ENCODE results near the gene PLB1. TPM values are rescaled to one million over a fixed set of nuclear protein-coding genes. Genes with fewer than 3 reads are reported as not detected.

The PLB1 gene
- total and polyA plus RNA-seq, 9 of the 15 experiments (the other 6 are each of a cell fraction or from before 2014, with no cell fraction given) = 0.01 to 0.09 (median 0.07) TPM; not detected in 2

GRCh38 chr2:28684142-28684858, 188.4 kb downstream of the PLB1 start (continued):
- TF ChIP-seq ZNF263 (CRISPR knock-in tag; IDR thresholded peaks at IDR 0.05; ENCODE audit: borderline replicate concordance) = no peak
- peak; percentile 87 for TF ChIP-seq CBFA2T3 (IDR thresholded peaks at IDR 0.05)
- peak; percentile 12; the same call in 1 of the 2 replicates for TF ChIP-seq STAT5A (IDR thresholded peaks at IDR 0.05; ENCODE audit: borderline replicate concordance, low read length)
- TF ChIP-seq, protein P1, sequence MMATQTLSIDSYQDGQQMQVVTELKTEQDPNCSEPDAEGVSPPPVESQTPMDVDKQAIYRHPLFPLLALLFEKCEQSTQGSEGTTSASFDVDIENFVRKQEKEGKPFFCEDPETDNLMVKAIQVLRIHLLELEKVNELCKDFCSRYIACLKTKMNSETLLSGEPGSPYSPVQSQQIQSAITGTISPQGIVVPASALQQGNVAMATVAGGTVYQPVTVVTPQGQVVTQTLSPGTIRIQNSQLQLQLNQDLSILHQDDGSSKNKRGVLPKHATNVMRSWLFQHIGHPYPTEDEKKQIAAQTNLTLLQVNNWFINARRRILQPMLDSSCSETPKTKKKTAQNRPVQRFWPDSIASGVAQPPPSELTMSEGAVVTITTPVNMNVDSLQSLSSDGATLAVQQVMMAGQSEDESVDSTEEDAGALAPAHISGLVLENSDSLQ (IDR thresholded peaks at IDR 0.05) = peak; percentile 56; the same call in 1 of the 2 replicates
- TF ChIP-seq MEIS2 (IDR thresholded peaks at IDR 0.05; ENCODE audit: partially characterized antibody) = peak; percentile 68
- TF ChIP-seq CREB3L1 (IDR thresholded peaks at IDR 0.05; ENCODE audit: borderline replicate concordance, low read depth) = no peak
- no peak for TF ChIP-seq SMAD2 (IDR thresholded peaks at IDR 0.05; ENCODE audit: low read depth, low read length)
- no peak for TF ChIP-seq NR2C1 (IDR thresholded peaks at IDR 0.05)
- peak; percentile 52; the same call in 1 of the 2 replicates for TF ChIP-seq NR2C1 (tag; IDR thresholded peaks at IDR 0.05)
- no peak for TF ChIP-seq ZNF316 (IDR thresholded peaks at IDR 0.05)
- peak; percentile 73 for TF ChIP-seq KLF16 (IDR thresholded peaks at IDR 0.05)
- no peak for TF ChIP-seq NCOA4 (IDR thresholded peaks at IDR 0.05; ENCODE audit: partially characterized antibody)
- no peak for TF ChIP-seq FOXJ3 (CRISPR knock-in tag; IDR thresholded peaks at IDR 0.05)
- TF ChIP-seq PML (IDR thresholded peaks at IDR 0.05; ENCODE audit: low read length) = 0 out of 2 replicates have a peak, but pooled peaks have one; percentile 24
- peak; percentile 46 for TF ChIP-seq CCNT2 (IDR thresholded peaks at IDR 0.05; ENCODE audit: borderline replicate concordance, extremely low read depth, insufficient read length, low read depth, low read length)
- TF ChIP-seq DPF2 (IDR thresholded peaks at IDR 0.05) = peak; percentile 68
- peak; percentile 76; the same call in 1 of the 2 replicates for TF ChIP-seq SMARCA4 (IDR thresholded peaks at IDR 0.05)
- TF ChIP-seq FOXA1 (IDR thresholded peaks at IDR 0.05; ENCODE audit: borderline replicate concordance) = no peak
- peak; percentile 60; the same call in 1 of the 2 replicates for TF ChIP-seq LEF1 (IDR thresholded peaks at IDR 0.05)
- TF ChIP-seq EP300 (IDR thresholded peaks at IDR 0.05; ENCODE audit: low read length) = peak; percentile 34; the same call in 1 of the 2 replicates
- no peak for TF ChIP-seq NFATC3 (IDR thresholded peaks at IDR 0.05)
- TF ChIP-seq BHLHE40 (IDR thresholded peaks at IDR 0.05; ENCODE audit: low read length) = no peak
- TF ChIP-seq KDM1A (IDR thresholded peaks at IDR 0.05) = no peak
- TF ChIP-seq, protein P2, sequence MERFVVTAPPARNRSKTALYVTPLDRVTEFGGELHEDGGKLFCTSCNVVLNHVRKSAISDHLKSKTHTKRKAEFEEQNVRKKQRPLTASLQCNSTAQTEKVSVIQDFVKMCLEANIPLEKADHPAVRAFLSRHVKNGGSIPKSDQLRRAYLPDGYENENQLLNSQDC (CRISPR knock-in tag; IDR thresholded peaks at IDR 0.05) = no peak
- peak; percentile 81 for TF ChIP-seq CBFA2T2 (conservative IDR thresholded peaks at IDR 0.05)
- peak; percentile 92 for TF ChIP-seq CTBP1 (IDR thresholded peaks at IDR 0.05; ENCODE audit: borderline replicate concordance)
- peak; percentile 39; the same call in 1 of the 2 replicates for TF ChIP-seq MTA2 (IDR thresholded peaks at IDR 0.05; ENCODE audit: low read depth)
- TF ChIP-seq SOX6 (IDR thresholded peaks at IDR 0.05) = peak; percentile 91
- TF ChIP-seq, protein P3, sequence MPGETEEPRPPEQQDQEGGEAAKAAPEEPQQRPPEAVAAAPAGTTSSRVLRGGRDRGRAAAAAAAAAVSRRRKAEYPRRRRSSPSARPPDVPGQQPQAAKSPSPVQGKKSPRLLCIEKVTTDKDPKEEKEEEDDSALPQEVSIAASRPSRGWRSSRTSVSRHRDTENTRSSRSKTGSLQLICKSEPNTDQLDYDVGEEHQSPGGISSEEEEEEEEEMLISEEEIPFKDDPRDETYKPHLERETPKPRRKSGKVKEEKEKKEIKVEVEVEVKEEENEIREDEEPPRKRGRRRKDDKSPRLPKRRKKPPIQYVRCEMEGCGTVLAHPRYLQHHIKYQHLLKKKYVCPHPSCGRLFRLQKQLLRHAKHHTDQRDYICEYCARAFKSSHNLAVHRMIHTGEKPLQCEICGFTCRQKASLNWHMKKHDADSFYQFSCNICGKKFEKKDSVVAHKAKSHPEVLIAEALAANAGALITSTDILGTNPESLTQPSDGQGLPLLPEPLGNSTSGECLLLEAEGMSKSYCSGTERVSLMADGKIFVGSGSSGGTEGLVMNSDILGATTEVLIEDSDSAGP (CRISPR knock-in tag; IDR thresholded peaks at IDR 0.05) = no peak
- no peak for TF ChIP-seq SUPT5H (IDR thresholded peaks at IDR 0.05)

Data from K562 (cell line).